HL-60 (cell line): Measurements from ENCODE around the gene RASGRP2.
"Not testable (repeated sequence)": the region's sequence is repeated elsewhere in the genome, so short reads cannot be mapped to it uniquely, and the experiment has no call there.

Source experiments
- DNase-seq, 2 experiments: peaks; one replicate each; pipeline ENCODE4 v3.0.0-alpha.2; 2010 to 2020; ENCODE audit warnings: low read depth in 1 of 2, low spot score in 1 of 2
- H3K27ac ChIP-seq: fragments of 250-450 bp; sonication (Bioruptor Pico); replicated peaks from 2 replicates; pipeline ENCODE4 v1.5.1; 2020; ENCODE audit warnings: mild to moderate bottlenecking, moderate library complexity
- H3K27me3 ChIP-seq: fragments of 250-450 bp; sonication (Bioruptor Pico); 2 replicates; pipeline ENCODE4 v1.5.1; 2021; ENCODE audit warnings: mild to moderate bottlenecking, moderate library complexity; ENCODE audit not compliant: insufficient read depth, poor library complexity, severe bottlenecking
- H3K4me3 ChIP-seq: replicated peaks from 2 replicates; pipeline ENCODE4 v1.5.1; 2011; ENCODE audit warnings: mild to moderate bottlenecking, control low read depth, low read length; ENCODE audit not compliant: insufficient read depth
- GABPA ChIP-seq: IDR thresholded peaks from 2 replicates; pipeline ENCODE4 v1.6.1; 2012; ENCODE audit warnings: low read depth
- POLR2AphosphoS5 ChIP-seq: IDR thresholded peaks from 2 replicates; pipeline ENCODE4 v1.6.1; 2012; ENCODE audit warnings: low read depth
- SPI1 ChIP-seq: IDR thresholded peaks from 2 replicates; pipeline ENCODE4 v1.6.1; 2012; ENCODE audit warnings: low read depth, mild to moderate bottlenecking, borderline replicate concordance
- TF ChIP-seq, protein P1 (sequence below): IDR thresholded peaks from one replicate; pipeline ENCODE4 v1.5.1; 2011; ENCODE audit warnings: low read length, control low read depth, inconsistent platforms; ENCODE audit not compliant: insufficient read depth
- TF ChIP-seq, protein P2 (sequence below): IDR thresholded peaks from 2 replicates; pipeline ENCODE4 v1.6.1; 2012; ENCODE audit warnings: low read depth; ENCODE audit not compliant: insufficient replicate concordance

Gene RASGRP2

DNA sequence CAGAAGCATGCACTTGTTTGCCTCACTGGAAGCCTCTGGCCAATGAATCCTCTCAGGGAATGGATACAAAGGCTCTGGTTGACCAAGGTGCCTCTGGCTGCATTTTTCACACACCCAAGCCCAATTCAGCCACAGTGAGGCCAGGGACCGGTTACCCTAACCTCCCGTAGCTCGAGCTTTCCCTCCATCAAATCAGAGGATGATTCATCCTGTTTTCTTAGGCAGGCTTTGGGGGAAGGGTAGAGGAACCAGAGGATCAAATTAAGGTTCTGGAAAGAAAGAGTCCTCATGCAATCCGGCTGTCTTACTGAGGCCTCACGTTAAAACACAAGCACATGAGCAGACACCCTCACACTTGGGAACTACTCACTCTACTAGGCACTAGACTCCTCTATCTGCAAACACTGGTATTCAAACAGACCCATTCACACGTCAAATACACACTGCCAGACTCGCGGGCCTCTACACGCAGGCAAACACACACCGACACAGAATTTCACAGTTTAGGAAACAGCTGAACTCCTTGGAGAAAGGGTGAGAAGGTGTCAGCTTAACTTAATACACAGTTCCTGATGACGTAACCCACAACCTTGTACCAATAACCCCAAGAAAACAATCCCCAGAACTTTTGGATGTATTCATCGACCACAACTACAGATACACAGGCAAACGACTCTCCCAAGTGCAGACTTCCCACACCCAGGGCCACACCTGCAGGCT, 33.4 kb downstream of the RASGRP2 start:
- H3K27me3 ChIP-seq, result peaks cover 34% of the 10 kb centered on the region
- no peak for DNase-seq
- no peak overlapping the region for H3K27ac ChIP-seq
- H3K4me3 ChIP-seq, result no peak overlapping the region
- TF ChIP-seq GABPA, result no peak
- TF ChIP-seq, protein P1, sequence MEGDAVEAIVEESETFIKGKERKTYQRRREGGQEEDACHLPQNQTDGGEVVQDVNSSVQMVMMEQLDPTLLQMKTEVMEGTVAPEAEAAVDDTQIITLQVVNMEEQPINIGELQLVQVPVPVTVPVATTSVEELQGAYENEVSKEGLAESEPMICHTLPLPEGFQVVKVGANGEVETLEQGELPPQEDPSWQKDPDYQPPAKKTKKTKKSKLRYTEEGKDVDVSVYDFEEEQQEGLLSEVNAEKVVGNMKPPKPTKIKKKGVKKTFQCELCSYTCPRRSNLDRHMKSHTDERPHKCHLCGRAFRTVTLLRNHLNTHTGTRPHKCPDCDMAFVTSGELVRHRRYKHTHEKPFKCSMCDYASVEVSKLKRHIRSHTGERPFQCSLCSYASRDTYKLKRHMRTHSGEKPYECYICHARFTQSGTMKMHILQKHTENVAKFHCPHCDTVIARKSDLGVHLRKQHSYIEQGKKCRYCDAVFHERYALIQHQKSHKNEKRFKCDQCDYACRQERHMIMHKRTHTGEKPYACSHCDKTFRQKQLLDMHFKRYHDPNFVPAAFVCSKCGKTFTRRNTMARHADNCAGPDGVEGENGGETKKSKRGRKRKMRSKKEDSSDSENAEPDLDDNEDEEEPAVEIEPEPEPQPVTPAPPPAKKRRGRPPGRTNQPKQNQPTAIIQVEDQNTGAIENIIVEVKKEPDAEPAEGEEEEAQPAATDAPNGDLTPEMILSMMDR, result no peak
- no peak for TF ChIP-seq POLR2AphosphoS5
- TF ChIP-seq SPI1, result no peak
- TF ChIP-seq, protein P2, sequence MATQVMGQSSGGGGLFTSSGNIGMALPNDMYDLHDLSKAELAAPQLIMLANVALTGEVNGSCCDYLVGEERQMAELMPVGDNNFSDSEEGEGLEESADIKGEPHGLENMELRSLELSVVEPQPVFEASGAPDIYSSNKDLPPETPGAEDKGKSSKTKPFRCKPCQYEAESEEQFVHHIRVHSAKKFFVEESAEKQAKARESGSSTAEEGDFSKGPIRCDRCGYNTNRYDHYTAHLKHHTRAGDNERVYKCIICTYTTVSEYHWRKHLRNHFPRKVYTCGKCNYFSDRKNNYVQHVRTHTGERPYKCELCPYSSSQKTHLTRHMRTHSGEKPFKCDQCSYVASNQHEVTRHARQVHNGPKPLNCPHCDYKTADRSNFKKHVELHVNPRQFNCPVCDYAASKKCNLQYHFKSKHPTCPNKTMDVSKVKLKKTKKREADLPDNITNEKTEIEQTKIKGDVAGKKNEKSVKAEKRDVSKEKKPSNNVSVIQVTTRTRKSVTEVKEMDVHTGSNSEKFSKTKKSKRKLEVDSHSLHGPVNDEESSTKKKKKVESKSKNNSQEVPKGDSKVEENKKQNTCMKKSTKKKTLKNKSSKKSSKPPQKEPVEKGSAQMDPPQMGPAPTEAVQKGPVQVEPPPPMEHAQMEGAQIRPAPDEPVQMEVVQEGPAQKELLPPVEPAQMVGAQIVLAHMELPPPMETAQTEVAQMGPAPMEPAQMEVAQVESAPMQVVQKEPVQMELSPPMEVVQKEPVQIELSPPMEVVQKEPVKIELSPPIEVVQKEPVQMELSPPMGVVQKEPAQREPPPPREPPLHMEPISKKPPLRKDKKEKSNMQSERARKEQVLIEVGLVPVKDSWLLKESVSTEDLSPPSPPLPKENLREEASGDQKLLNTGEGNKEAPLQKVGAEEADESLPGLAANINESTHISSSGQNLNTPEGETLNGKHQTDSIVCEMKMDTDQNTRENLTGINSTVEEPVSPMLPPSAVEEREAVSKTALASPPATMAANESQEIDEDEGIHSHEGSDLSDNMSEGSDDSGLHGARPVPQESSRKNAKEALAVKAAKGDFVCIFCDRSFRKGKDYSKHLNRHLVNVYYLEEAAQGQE, result no peak

DNA sequence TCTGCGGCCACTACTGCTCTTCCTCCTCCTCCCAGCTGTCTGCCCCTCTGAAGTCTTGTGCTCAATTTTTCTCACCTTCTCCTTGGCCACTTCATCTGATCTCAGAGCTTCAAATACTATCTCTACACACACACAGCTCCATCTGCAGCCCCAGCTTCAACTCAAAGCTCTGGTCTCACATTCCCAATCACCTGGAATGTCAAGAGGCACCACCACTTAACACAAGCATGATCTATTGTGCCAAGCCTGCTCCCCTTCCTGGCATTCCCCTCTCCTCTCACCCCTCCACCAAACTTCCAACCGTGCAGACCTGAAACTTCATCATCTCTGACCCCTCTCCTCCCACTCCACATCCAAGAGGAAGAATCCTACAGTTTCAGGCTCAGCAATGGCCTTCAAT, 38.4 kb downstream of the RASGRP2 start:
- peaks cover 2% of the 10 kb centered on the region for H3K27me3 ChIP-seq
- no peak overlapping the region for H3K27ac ChIP-seq
- no peak for TF ChIP-seq SPI1
- TF ChIP-seq, protein P1, result no peak
- TF ChIP-seq, protein P2, result no peak
- no peak for TF ChIP-seq GABPA
- no peak for TF ChIP-seq POLR2AphosphoS5
- H3K4me3 ChIP-seq, result no peak overlapping the region
- no peak for DNase-seq

DNA sequence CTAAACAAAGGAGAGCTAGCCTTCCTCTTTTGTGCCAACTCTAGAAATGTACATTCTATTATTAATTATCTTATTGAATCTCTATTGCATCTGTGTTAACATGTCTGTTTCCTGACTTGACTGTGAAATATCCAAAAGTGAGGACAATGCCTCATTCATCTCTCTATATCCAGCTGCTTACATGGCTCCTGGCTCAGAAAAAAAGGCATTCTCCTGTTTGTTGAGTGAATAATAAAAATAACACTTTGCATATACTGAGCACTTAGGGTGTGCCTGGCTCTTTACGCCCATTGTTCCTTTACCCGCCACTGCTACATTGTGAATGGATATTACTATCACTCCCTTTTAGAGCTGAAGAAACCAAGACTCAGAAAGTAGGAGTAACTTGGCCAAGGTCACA, 40.9 kb downstream of the RASGRP2 start:
- no peak for DNase-seq
- no peaks in the 10 kb centered on the region for H3K27me3 ChIP-seq
- no peak overlapping the region for H3K27ac ChIP-seq
- TF ChIP-seq GABPA (no peak), POLR2AphosphoS5 (no peak), SPI1 (no peak)
- TF ChIP-seq, protein P1, result no peak
- TF ChIP-seq, protein P2, result no peak
- no peak overlapping the region for H3K4me3 ChIP-seq

DNA sequence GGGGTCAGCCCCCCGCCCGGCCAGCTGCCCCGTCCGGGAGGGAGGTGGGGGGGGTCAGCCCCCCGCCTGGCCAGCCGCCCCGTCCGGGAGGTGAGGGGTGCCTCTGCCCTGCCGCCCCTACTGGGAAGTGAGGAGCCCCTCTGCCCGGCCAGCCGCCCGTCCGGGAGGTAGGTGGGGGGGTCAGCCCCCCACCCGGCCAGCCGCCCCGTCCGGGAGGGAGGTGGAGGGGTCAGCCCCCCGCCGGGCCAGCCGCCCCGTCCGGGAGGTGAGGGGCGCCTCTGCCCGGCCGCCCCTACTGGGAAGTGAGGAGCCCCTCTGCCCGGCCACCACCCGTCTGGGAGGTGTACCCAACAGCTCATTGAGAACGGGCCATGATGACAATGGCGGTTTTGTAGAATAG, 42.0 kb downstream of the RASGRP2 start:
- not testable (repeated sequence) for H3K27ac ChIP-seq, H3K27me3 ChIP-seq, H3K4me3 ChIP-seq, DNase-seq
